ENCODE results near the gene HLCS. TPM values are rescaled to one million over a fixed set of nuclear protein-coding genes. Genes with fewer than 3 reads are reported as not detected.

HLCS gene
- polyA plus RNA-seq, 1 experiment: 22.3 TPM

- ChIA-PET CTCF (interaction anchor here (1.0 to 1.8 kb wide), 2 partner anchors 10 to 26 kb away, joined by 3 to 4 read pairs; no protein-coding TSS in a partner anchor), POLR2A (interaction anchor here (0.7 kb wide), 1 partner anchor 21 kb away, joined by 4 read pairs; no protein-coding TSS in a partner anchor)
- TF ChIP-seq CTCF (IDR thresholded peaks at IDR 0.05; ENCODE audit: low read depth, low read length): no peak
- no peak overlapping the region for H3K27ac ChIP-seq (ENCODE audit: low read depth, low read length)
- no peaks in the 10 kb centered on the region for H3K27me3 ChIP-seq (ENCODE audit: control insufficient read depth, insufficient read depth, low read length)
- no peak for DNase-seq (ENCODE audit: low read depth, low spot score)
- H3K4me3 ChIP-seq (ENCODE audit: low read depth, low read length): peak overlapping the region; percentile 75; the same call in 1 of the 2 replicates
- H3K9me3 ChIP-seq (ENCODE audit: control insufficient read depth, insufficient read depth, low read length): no peaks in the 10 kb centered on the region
Measured at GRCh38 chr21:36964827-36965719, 1.4 kb downstream of the HLCS start.

DNA sequence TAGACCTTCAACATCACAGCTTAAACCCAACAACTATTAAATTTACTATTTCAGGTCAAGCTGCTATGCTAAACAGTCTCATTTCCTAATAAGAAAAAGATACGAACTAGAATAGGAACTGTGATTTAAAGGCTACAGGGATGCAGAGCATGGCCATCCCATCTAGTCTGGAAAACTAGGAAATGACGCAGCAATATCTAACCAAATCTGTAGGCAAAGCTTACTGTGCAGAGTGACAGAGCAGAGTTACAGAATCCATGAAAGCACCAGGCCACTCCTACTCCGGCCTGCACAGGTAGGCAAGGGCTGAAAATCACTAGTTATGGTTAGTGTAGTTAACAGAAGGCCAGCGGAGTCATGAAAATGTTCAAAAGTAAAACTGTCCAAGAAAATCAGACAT, 2.1 kb downstream of the HLCS start:
- DNase-seq (ENCODE audit: low read depth, low spot score): no peak
- Histone ChIP-seq H3K4me3 (ENCODE audit: low read depth, low read length) (no peak overlapping the region), H3K9me3 (ENCODE audit: control insufficient read depth, insufficient read depth, low read length) (no peaks in the 10 kb centered on the region), H3K27ac (ENCODE audit: low read depth, low read length) (no peak overlapping the region), H3K27me3 (ENCODE audit: control insufficient read depth, insufficient read depth, low read length) (no peaks in the 10 kb centered on the region)
- ChIA-PET POLR2A (no interaction called here), CTCF (interaction anchor here (1.8 kb wide), 1 partner anchor 26 kb away, joined by 4 read pairs; no protein-coding TSS in a partner anchor)
- TF ChIP-seq CTCF (IDR thresholded peaks at IDR 0.05; ENCODE audit: low read depth, low read length): no peak

DNA sequence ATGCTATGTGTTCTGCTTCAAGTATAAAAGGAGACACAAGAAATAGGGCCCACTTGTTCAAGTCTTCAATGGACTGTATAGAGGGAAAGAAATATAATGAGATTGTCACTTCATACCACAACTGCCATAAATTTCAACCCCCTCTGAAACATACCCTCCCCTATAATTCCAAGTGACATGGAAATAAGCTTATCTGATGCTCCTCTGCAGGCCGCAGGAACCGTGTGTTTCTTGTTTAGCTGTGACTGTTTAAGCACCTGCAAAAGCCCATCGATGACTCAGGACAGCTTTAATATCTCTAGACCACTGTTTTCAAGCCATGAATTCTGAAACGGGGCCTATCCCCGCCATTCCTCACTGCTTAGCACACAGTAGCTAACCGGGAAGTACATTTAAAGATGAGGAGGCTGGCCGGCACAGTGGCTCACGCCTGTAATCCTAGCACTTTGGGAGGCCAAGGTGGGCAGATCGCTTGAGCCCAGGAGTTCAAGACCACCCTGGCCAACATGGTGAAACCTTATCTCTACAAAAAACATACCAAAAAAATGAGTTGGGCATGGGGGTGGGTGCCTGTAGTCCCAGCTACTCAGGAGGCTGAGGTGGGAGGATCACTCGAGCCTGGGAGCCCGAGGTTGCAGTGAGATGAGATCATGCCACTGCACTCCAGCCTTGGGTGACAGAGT, 4.2 kb downstream of the HLCS start:
- no peaks in the 10 kb centered on the region for H3K27me3 ChIP-seq (ENCODE audit: control insufficient read depth, insufficient read depth, low read length)
- no peak for TF ChIP-seq CTCF (IDR thresholded peaks at IDR 0.05; ENCODE audit: low read depth, low read length)
- peak overlapping the region; percentile 47 for H3K27ac ChIP-seq (ENCODE audit: low read depth, low read length)
- DNase-seq (ENCODE audit: low read depth, low spot score): no peak
- ChIA-PET POLR2A (no interaction called here), CTCF (interaction anchor here (0.6 to 1.7 kb wide), 4 partner anchors 10 to 460 kb away, joined by 3 to 8 read pairs (median 6); no protein-coding TSS in a partner anchor)
- H3K9me3 ChIP-seq (ENCODE audit: control insufficient read depth, insufficient read depth, low read length): no peaks in the 10 kb centered on the region; the same call in 1 of the 2 replicates
- no peak overlapping the region for H3K4me3 ChIP-seq (ENCODE audit: low read depth, low read length)

GRCh38 chr21:36960676-36961284, 5.7 kb downstream of the HLCS start:
- no peak for TF ChIP-seq CTCF (IDR thresholded peaks at IDR 0.05; ENCODE audit: low read depth, low read length)
- H3K27me3 ChIP-seq (ENCODE audit: control insufficient read depth, insufficient read depth, low read length): no peaks in the 10 kb centered on the region
- no peaks in the 10 kb centered on the region; the same call in 1 of the 2 replicates for H3K9me3 ChIP-seq (ENCODE audit: control insufficient read depth, insufficient read depth, low read length)
- no peak overlapping the region for H3K27ac ChIP-seq (ENCODE audit: low read depth, low read length)
- no peak for DNase-seq (ENCODE audit: low read depth, low spot score)
- POLR2A ChIA-PET: no interaction called here
- no peak overlapping the region for H3K4me3 ChIP-seq (ENCODE audit: low read depth, low read length)
- CTCF ChIA-PET: interaction anchor here (1.1 kb wide), 1 partner anchor 17 kb away, joined by 3 read pairs; no protein-coding TSS in a partner anchor
